Ecto neural progenitor cell (in vitro differentiated cells): Measurements from ENCODE around the gene VASH1.
A peak's percentile ranks its signal among the peaks of the same experiment; 100 is the strongest.

Experiments used
- DNase-seq: peaks from one replicate; pipeline ENCODE4 v3.0.0-alpha.2; 2018; ENCODE audit warnings: low spot score

VASH1 gene

GRCh38 chr14:76784881-76785280 lies 23.6 kb downstream of the VASH1 start:
- peak; percentile 89 for DNase-seq

GRCh38 chr14:76786601-76787000 lies 25.3 kb downstream of the VASH1 start:
- DNase-seq = no peak

- DNase-seq = no peak
These were observed 31.2 kb downstream of the VASH1 start for GRCh38 chr14:76792422-76792821.

GRCh38 chr14:76793324-76793723 lies 32.1 kb downstream of the VASH1 start:
- DNase-seq = no peak

- no peak for DNase-seq
These were observed 32.7 kb downstream of the VASH1 start for GRCh38 chr14:76793956-76794355.

- DNase-seq = no peak
These were observed 45.2 kb downstream of the VASH1 start for GRCh38 chr14:76806446-76806845.

GRCh38 chr14:76808011-76808410 lies 46.7 kb downstream of the VASH1 start:
- no peak for DNase-seq

GRCh38 chr14:76808990-76809389 lies 47.7 kb downstream of the VASH1 start:
- no peak for DNase-seq

- DNase-seq = no peak
These were observed 49.3 kb downstream of the VASH1 start for GRCh38 chr14:76810525-76810924.

GRCh38 chr14:76810953-76811400 lies 49.7 kb downstream of the VASH1 start:
- no peak for DNase-seq

- DNase-seq = no peak
These were observed 50.3 kb downstream of the VASH1 start for GRCh38 chr14:76811561-76811960.

- no peak for DNase-seq
These were observed 50.8 kb downstream of the VASH1 start for GRCh38 chr14:76812093-76812421.

- peak; percentile 95 for DNase-seq
These were observed 51.4 kb downstream of the VASH1 start, which contains the start of gene ANGEL1 for GRCh38 chr14:76812422-76813383. Gene ANGEL1, minus strand, starts transcription at chr14:76812882. Its CDS starts 55 bp downstream, at chr14:76812827.

- no peak for DNase-seq
These were observed 53.7 kb downstream of the VASH1 start for GRCh38 chr14:76814726-76815645.

GRCh38 chr14:76820700-76821099 lies 59.4 kb downstream of the VASH1 start:
- DNase-seq = no peak

- no peak for DNase-seq
These were observed 64.9 kb downstream of the VASH1 start, which contains the start of gene LRRC74A for GRCh38 chr14:76826122-76826521. Gene LRRC74A, plus strand, starts transcription at chr14:76826408. Its CDS starts 290 bp downstream, at chr14:76826698.

GRCh38 chr14:76827696-76828296 lies 66.5 kb downstream of the VASH1 start:
- DNase-seq = no peak

GRCh38 chr14:76828339-76829012 lies 67.2 kb downstream of the VASH1 start:
- DNase-seq = no peak

GRCh38 chr14:76829013-76829365 lies 67.7 kb downstream of the VASH1 start:
- DNase-seq = no peak

- no peak for DNase-seq
These were observed 68.6 kb downstream of the VASH1 start for GRCh38 chr14:76829650-76830421.

GRCh38 chr14:76830556-76830955 lies 69.3 kb downstream of the VASH1 start:
- DNase-seq = no peak
